T-cell (primary cell): ENCODE data around the gene ALG2. TPM values are rescaled to one million over a fixed set of nuclear protein-coding genes. Genes with fewer than 3 reads are reported as not detected.

Source experiments
- ATAC-seq, 4 experiments: fragments of 200-7000 bp in 3 of 4; fragments of 150-1000 bp in 1 of 4; cut with Tn5 transposase; replicated peaks in 1 of 4; 1 replicate in 3 of 4; 2 replicates in 1 of 4; pipeline ENCODE4 v1.10.0; 2021; ENCODE audit warnings: moderate library complexity in 3 of 4, mild to moderate bottlenecking in 2 of 4, moderate number of reproducible peaks in 1 of 4
- CTCF ChIA-PET, 2 donors: fragments of 300-600 bp; sonication (Branson Sonifier 250); formaldehyde crosslinking; loops; one replicate each; lab custom pipeline; 2022; ENCODE audit warnings: antibody characterized with exemption in 2 of 2; lab: Charles Lee
- POLR2A ChIA-PET, 2 donors: fragments of 300-600 bp; sonication (Branson Sonifier 250); formaldehyde crosslinking; loops; one replicate each; lab custom pipeline; 2022; ENCODE audit warnings: antibody characterized with exemption in 2 of 2; lab: Charles Lee
- DNase-seq, 35 experiments: peaks; one replicate each; pipeline versions ENCODE4 v3.0.0 to v3.0.0-alpha.2; 2013 to 2023
- H3K27ac ChIP-seq: one replicate; pipeline ENCODE4 v1.5.1; 2013; ENCODE audit warnings: low read length
- H3K27me3 ChIP-seq, 2 experiments: replicated peaks in 1 of 2; 1 replicate in 1 of 2; 2 replicates in 1 of 2; pipeline versions ENCODE4 v1.6.1 to v1.7.0; 2013; ENCODE audit warnings: low read length in 1 of 2, mixed read lengths in 1 of 2; ENCODE audit not compliant: control insufficient read depth in 2 of 2, insufficient read depth in 2 of 2; ENCODE audit errors: extremely low read depth in 1 of 2
- H3K36me3 ChIP-seq, 2 donors: 1 replicate in 1 of 2; 2 replicates in 1 of 2; pipeline versions ENCODE4 v1.6.1 to v1.7.0; 2013; ENCODE audit warnings: low read length in 1 of 2; ENCODE audit not compliant: control insufficient read depth in 2 of 2, insufficient read depth in 1 of 2; ENCODE audit errors: extremely low read depth in 1 of 2
- H3K4me1 ChIP-seq, 2 experiments: 1 replicate in 1 of 2; 2 replicates in 1 of 2; pipeline versions ENCODE4 v1.6.1 to v1.7.0; 2013; ENCODE audit warnings: low read length in 2 of 2, mixed read lengths in 1 of 2; ENCODE audit not compliant: insufficient read depth in 2 of 2, control insufficient read depth in 1 of 2; ENCODE audit errors: extremely low read depth in 1 of 2
- H3K4me3 ChIP-seq, 2 donors: 1 replicate in 1 of 2; 2 replicates in 1 of 2; pipeline versions ENCODE4 v1.5.1 to v1.7.0; 2013; ENCODE audit warnings: mild to moderate bottlenecking in 2 of 2, low read length in 1 of 2, moderate library complexity in 1 of 2; ENCODE audit not compliant: control insufficient read depth in 1 of 2; ENCODE audit errors: extremely low read depth in 1 of 2
- H3K9me3 ChIP-seq: 2 replicates; pipeline ENCODE4 v1.7.0; 2013
- H3K27ac Mint-ChIP-seq, 2 donors: one replicate each; pipeline ENCODE4 v1.8.0; 2020 to 2021; ENCODE audit warnings: mild to moderate bottlenecking in 2 of 2, mixed read lengths in 2 of 2
- H3K27me3 Mint-ChIP-seq, 2 donors: one replicate each; pipeline ENCODE4 v1.8.0; 2021 to 2022; ENCODE audit warnings: mixed read lengths in 2 of 2
- H3K36me3 Mint-ChIP-seq: one replicate; pipeline ENCODE4 v1.8.0; 2021; ENCODE audit warnings: mixed read lengths
- H3K4me1 Mint-ChIP-seq, 3 donors: one replicate each; pipeline ENCODE4 v1.8.0; 2020 to 2022; ENCODE audit warnings: mixed read lengths in 3 of 3, mild to moderate bottlenecking in 1 of 3
- H3K4me3 Mint-ChIP-seq, 3 donors: one replicate each; pipeline ENCODE4 v1.8.0; 2020 to 2022; ENCODE audit warnings: mild to moderate bottlenecking in 3 of 3, mixed read lengths in 3 of 3, moderate library complexity in 3 of 3
- H3K9me3 Mint-ChIP-seq, 3 donors: one replicate each; pipeline ENCODE4 v1.8.0; 2020 to 2022; ENCODE audit warnings: mixed read lengths in 3 of 3
- WGBS: methylation state at CpG from one replicate; pipeline ENCODE4 v1.1.5; 2013; ENCODE audit warnings: missing lambda C conversion rate; ENCODE audit not compliant: insufficient coverage; 5-methylcytosine and 5-hydroxymethylcytosine counted together
- total RNA-seq, 35 experiments: library from RNA in 6 of 35; stranded (reverse) in 6 of 35; fragments of 120-200 nt in 1 of 35; gene quantifications; one replicate each; pipeline versions ENCODE4 v1.2.1 to v1.2.4 and lab custom pipeline; 2013 to 2026

Gene ALG2
- total RNA-seq, 5 donors from 2014 or later (not counting 1 experiment from before 2014, with no cell fraction given), result 18.0 to 30.3 (median 25.2) TPM

DNA sequence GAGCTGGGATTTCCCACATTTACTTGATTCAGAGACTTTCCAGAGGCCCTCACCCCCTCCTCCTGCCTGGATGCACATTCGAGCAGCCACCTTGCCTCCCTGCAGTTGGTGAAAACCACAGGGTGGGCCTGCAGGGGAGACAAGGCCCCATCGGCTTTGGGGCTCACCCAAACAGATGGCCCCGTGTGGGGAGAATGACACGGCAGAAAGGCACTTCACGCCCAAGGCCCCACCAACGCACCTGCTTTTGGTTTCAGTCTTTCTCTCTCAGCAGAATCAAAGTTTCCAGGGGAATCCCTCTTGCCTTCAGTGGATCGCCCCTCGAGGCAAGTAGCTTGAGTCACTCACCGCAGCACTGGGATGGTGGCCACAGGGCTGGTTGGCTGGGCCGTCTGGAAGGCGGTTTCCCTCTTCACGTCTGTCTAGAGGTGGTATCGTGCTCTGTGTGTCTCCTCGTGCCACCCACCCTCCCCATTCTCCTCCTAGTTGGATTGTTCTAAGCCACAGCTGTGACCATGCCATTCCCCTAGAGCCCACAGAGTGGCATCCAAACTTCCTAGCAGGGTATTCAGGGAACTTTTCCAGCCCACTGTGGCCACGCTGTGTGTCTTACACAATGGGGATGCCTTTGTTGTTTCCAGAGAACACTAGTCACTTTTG is 32.2 kb upstream of the ALG2 start:
- CTCF ChIA-PET, result interaction anchor here in 1 of 2 donors (0.6 kb wide), 1 partner anchor 755 kb away, joined by 3 read pairs; no protein-coding TSS in a partner anchor
- WGBS, result 2% methylated on average over 6 of the region's 15 CpGs
- peak overlapping the region; percentile 39 to 45 (median 41) for H3K4me3 Mint-ChIP-seq
- ATAC-seq (peak; percentile 41 to 87 (median 48)), DNase-seq (peak in 32 of 35 experiments; percentile 3 to 54 (median 16))
- H3K9me3 ChIP-seq, result no peaks in the 10 kb centered on the region
- no peaks in the 10 kb centered on the region for H3K9me3 Mint-ChIP-seq
- no peaks in the 10 kb centered on the region for H3K36me3 ChIP-seq
- no peak overlapping the region for H3K4me3 ChIP-seq
- peaks cover 0 to 8% of the 10 kb centered on the region in 2 experiments for H3K4me1 ChIP-seq
- H3K4me1 Mint-ChIP-seq, result peaks cover 10 to 12% (median 10%) of the 10 kb centered on the region in 3 donors
- no peaks in the 10 kb centered on the region for H3K36me3 Mint-ChIP-seq
- H3K27ac ChIP-seq, result no peak overlapping the region
- POLR2A ChIA-PET, result no interaction called here
- peak overlapping the region; percentile 23 to 67 for H3K27ac Mint-ChIP-seq
- H3K27me3 Mint-ChIP-seq, result peaks cover 0 to 1% of the 10 kb centered on the region in 2 donors
- H3K27me3 ChIP-seq, result no peaks in the 10 kb centered on the region

DNA sequence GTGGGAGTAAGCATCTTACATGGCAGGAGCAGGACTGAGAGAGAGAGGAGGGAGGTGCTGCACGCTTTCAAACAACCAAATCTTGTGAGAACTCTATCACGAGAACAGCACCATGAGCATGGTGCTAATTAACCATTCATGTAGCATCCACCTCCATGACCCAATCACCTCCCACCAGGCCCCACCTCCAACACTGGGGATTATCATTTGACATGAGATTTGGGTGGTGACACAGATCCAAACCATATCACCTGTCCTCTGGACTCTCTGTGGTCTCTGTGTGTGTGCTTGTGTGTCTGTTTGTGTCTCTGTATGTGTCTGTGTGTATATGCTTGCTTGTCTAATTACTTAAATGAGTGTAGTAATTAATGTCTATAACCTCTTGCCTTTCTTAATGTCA is 31.4 kb upstream of the ALG2 start:
- H3K27ac ChIP-seq, result no peak overlapping the region
- H3K4me1 Mint-ChIP-seq, result peaks cover 10 to 12% (median 10%) of the 10 kb centered on the region in 3 donors
- ChIA-PET CTCF (no interaction called here), POLR2A (no interaction called here)
- H3K9me3 ChIP-seq, result no peaks in the 10 kb centered on the region
- peaks cover 0 to 1% of the 10 kb centered on the region in 2 donors for H3K27me3 Mint-ChIP-seq
- H3K4me3 ChIP-seq, result no peak overlapping the region
- no peak for DNase-seq
- H3K27ac Mint-ChIP-seq, result no peak overlapping the region
- WGBS, result no CpG with 5 or more reads among the region's 2 CpGs
- peaks cover 0 to 8% of the 10 kb centered on the region in 2 experiments for H3K4me1 ChIP-seq
- no peaks in the 10 kb centered on the region for H3K9me3 Mint-ChIP-seq
- H3K27me3 ChIP-seq, result no peaks in the 10 kb centered on the region
- no peaks in the 10 kb centered on the region for H3K36me3 ChIP-seq
- H3K4me3 Mint-ChIP-seq, result peak overlapping the region in 1 of 3 donors; percentile 39
- no peaks in the 10 kb centered on the region for H3K36me3 Mint-ChIP-seq
- ATAC-seq, result no peak

DNA sequence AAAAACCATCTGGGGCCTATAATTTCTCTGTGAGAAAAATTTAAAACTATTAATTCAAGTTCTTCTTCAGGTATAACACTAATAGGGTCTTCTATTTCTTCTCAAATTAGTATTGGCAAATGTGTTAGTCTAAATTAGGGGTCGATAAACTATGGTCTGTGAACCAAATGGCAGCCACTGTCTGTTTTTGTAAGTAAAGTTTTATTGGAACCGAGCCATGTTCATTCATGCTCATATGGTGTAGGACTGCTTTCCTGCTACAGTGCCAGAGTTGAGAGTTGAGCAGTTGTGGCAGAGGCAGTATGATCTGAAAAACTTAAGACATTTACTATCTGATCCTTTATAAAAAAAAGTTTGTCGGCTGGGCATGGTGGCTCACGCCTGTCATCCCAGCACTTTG is 29.4 kb upstream of the ALG2 start:
- Histone ChIP-seq H3K4me1 (peaks cover 0 to 8% of the 10 kb centered on the region in 2 experiments), H3K36me3 (no peaks in the 10 kb centered on the region), H3K9me3 (no peaks in the 10 kb centered on the region), H3K27ac (no peak overlapping the region), H3K27me3 (no peaks in the 10 kb centered on the region), H3K4me3 (no peak overlapping the region)
- WGBS, result 100% methylated on average over 2 of the region's 4 CpGs
- POLR2A ChIA-PET, result interaction anchor here in 1 of 2 donors (0.7 kb wide), 1 partner anchor 30 kb away, joined by 5 read pairs; no protein-coding TSS in a partner anchor
- Mint-ChIP-seq H3K27me3 (no peaks in the 10 kb centered on the region), H3K9me3 (no peaks in the 10 kb centered on the region), H3K27ac (no peak overlapping the region), H3K36me3 (peaks cover 4% of the 10 kb centered on the region), H3K4me1 (peaks cover 10 to 12% (median 10%) of the 10 kb centered on the region in 3 donors), H3K4me3 (no peak overlapping the region)
- ATAC-seq (no peak), DNase-seq (no peak)
- CTCF ChIA-PET, result interaction anchor here in 1 of 2 donors (0.7 kb wide), 1 partner anchor 51 kb away, joined by 3 read pairs; no protein-coding TSS in a partner anchor

DNA sequence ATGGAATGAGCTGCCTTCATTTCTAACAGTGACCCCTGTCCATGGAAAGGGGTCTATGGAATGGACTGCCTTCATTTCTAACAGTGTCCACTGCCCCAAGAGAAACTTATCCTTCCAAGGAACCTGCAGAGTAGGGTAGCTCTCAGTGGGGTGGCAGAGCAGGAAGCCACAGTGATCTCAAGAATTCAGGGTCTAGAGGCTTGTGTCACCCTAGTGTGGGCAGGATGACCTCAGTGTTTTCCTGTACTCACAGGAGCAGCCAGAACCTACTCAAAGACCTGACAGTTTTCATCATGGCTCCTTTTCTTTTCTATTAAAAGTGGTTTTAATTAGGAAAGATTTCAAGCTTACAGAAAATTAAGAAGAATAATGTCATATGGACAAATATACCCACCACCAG is 27.9 kb upstream of the ALG2 start:
- Histone ChIP-seq H3K36me3 (no peaks in the 10 kb centered on the region), H3K27ac (no peak overlapping the region), H3K4me1 (peaks cover 0 to 8% of the 10 kb centered on the region in 2 experiments), H3K4me3 (no peak overlapping the region), H3K27me3 (no peaks in the 10 kb centered on the region), H3K9me3 (no peaks in the 10 kb centered on the region)
- Mint-ChIP-seq H3K27ac (no peak overlapping the region), H3K9me3 (no peaks in the 10 kb centered on the region), H3K4me1 (peaks cover 10 to 12% (median 10%) of the 10 kb centered on the region in 3 donors), H3K4me3 (no peak overlapping the region), H3K27me3 (no peaks in the 10 kb centered on the region), H3K36me3 (peaks cover 4% of the 10 kb centered on the region)
- ChIA-PET CTCF (no interaction called here), POLR2A (no interaction called here)
- ATAC-seq (no peak), DNase-seq (no peak)

DNA sequence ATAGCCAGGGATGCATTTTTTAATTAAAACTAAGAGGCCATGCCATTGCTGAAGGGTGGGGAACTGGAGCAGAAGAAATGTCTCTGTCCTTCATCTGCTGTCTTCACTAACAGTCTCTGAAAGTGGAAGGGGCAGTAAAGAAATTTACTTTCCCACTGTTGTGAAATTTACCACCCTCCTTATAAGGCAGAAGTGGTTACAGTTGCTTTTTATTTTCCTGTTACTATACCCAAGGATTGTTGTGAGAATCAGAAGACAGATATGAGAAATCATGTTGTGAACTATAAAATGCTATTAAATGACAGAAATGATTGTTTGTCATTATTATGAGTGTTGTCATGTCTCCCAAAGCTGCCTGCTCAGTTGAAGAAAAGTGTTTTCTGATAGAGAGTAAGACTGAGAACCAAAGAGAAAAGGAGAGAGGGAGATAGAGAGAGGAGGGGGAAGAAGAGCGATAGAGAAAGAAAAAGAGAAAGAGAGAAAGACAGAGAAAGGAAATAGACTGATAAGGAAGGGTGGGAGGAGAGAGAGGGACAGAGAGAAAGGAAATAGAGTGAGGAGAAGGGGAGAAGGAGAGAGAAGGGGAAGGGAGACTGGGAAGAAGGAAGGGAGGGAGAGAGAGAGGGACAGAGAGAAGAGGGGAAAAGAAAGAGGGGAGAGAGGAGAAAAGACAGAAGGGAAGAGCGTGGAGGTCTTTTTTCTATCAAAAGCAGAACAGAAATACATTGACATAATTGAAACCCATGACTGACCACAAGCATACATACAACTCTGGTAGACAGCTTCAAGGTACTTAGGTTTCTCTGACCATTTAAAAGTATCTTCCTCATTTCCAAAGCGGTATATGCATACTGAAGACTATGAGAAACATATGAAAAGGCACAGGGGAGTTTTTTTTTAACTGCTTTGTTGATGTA is 22.9 kb upstream of the ALG2 start:
- Mint-ChIP-seq H3K27ac (no peak overlapping the region), H3K27me3 (no peaks in the 10 kb centered on the region)
- CTCF ChIA-PET, result no interaction called here

DNA sequence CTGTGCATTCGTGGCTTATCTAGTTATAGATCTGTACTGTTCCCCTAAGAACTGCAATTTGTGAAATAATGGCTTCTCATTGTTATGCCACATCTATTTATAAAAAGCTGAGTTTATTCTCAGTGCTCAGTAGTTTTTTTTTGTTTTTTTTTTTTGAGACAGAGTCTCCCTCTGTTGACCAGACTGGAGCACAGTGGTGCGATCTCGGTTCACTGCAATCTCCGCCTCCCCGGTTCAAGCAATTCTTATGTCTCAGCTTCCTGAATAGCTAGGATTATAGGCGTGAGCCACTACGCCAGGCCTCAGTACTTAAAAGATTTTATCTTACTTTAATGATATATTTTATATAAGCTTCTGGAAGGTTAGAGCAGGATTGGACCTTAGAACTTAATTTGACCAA is 19.4 kb upstream of the ALG2 start:
- Mint-ChIP-seq H3K4me1 (peaks cover 0 to 2% (median 2%) of the 10 kb centered on the region in 3 donors), H3K27ac (no peak overlapping the region), H3K27me3 (no peaks in the 10 kb centered on the region), H3K36me3 (peaks cover 47% of the 10 kb centered on the region), H3K4me3 (no peak overlapping the region), H3K9me3 (no peaks in the 10 kb centered on the region)
- Histone ChIP-seq H3K27ac (no peak overlapping the region), H3K36me3 (peaks cover 0 to 4% of the 10 kb centered on the region in 2 donors), H3K4me3 (no peak overlapping the region), H3K27me3 (no peaks in the 10 kb centered on the region), H3K9me3 (no peaks in the 10 kb centered on the region), H3K4me1 (no peaks in the 10 kb centered on the region)
- POLR2A ChIA-PET, result interaction anchor here (0.6 kb wide), 2 partner anchors 14 to 25 kb away, joined by 3 to 7 read pairs; no protein-coding TSS in a partner anchor
- no CpG with 5 or more reads among the region's 7 CpGs for WGBS
- CTCF ChIA-PET, result interaction anchor here in 1 of 2 donors (0.8 kb wide), 1 partner anchor 9 kb away, joined by 4 read pairs; no protein-coding TSS in a partner anchor
- DNase-seq (no peak), ATAC-seq (no peak)

More for the DNA sequence above, 22.9 kb upstream of the ALG2 start:
- Mint-ChIP-seq H3K36me3 (peaks cover 38% of the 10 kb centered on the region), H3K4me3 (no peak overlapping the region), H3K4me1 (no peaks in the 10 kb centered on the region), H3K9me3 (no peaks in the 10 kb centered on the region)
- Histone ChIP-seq H3K4me3 (no peak overlapping the region), H3K27ac (no peak overlapping the region), H3K4me1 (no peaks in the 10 kb centered on the region), H3K27me3 (no peaks in the 10 kb centered on the region), H3K36me3 (peaks cover 0 to 3% of the 10 kb centered on the region in 2 donors), H3K9me3 (no peaks in the 10 kb centered on the region)
- POLR2A ChIA-PET, result no interaction called here
- ATAC-seq (no peak), DNase-seq (no peak)
- 70% methylated on average over 1 of the region's 3 CpGs for WGBS
